HG02840 (cell line): ENCODE results near the gene ADARB1.

Experiments
- ATAC-seq: cut with Tn5 transposase; IDR thresholded peaks from one replicate; pipeline ENCODE4 v1.9.1; 2021; ENCODE audit warnings: mild to moderate bottlenecking, moderate library complexity, moderate number of reproducible peaks; ENCODE audit not compliant: unreplicated experiment, low FRiP score

Gene ADARB1

GRCh38 chr21:45220714-45221490 lies 146.5 kb downstream of the ADARB1 start:
- ATAC-seq = no peak

GRCh38 chr21:45222001-45222400 lies 147.6 kb downstream of the ADARB1 start:
- ATAC-seq = no peak

GRCh38 chr21:45223236-45224185 lies 149.1 kb downstream of the ADARB1 start:
- ATAC-seq = no peak

GRCh38 chr21:45224189-45224938 lies 150.0 kb downstream of the ADARB1 start:
- no peak for ATAC-seq

GRCh38 chr21:45225041-45225740 lies 150.8 kb downstream of the ADARB1 start:
- no peak for ATAC-seq

GRCh38 chr21:45225741-45226327 lies 151.5 kb downstream of the ADARB1 start:
- ATAC-seq = no peak

GRCh38 chr21:45226540-45227326 lies 152.4 kb downstream of the ADARB1 start:
- no peak for ATAC-seq

- ATAC-seq = no peak
These were observed 153.4 kb downstream of the ADARB1 start for GRCh38 chr21:45227735-45228134.

GRCh38 chr21:45228171-45228641 lies 153.8 kb downstream of the ADARB1 start:
- no peak for ATAC-seq

- no peak for ATAC-seq
These were observed 154.4 kb downstream of the ADARB1 start for GRCh38 chr21:45228656-45229240.

- no peak for ATAC-seq
These were observed 157.3 kb downstream of the ADARB1 start for GRCh38 chr21:45231705-45232104.

- no peak for ATAC-seq
These were observed 159.7 kb downstream of the ADARB1 start for GRCh38 chr21:45234127-45234526.

GRCh38 chr21:45234965-45235364 lies 160.6 kb downstream of the ADARB1 start:
- no peak for ATAC-seq

GRCh38 chr21:45235488-45235887 lies 161.1 kb downstream of the ADARB1 start:
- ATAC-seq = no peak

- no peak for ATAC-seq
These were observed 162.1 kb downstream of the ADARB1 start for GRCh38 chr21:45236481-45236880.

- ATAC-seq = no peak
These were observed 163.0 kb downstream of the ADARB1 start for GRCh38 chr21:45237401-45237800.

- no peak for ATAC-seq
These were observed 167.0 kb downstream of the ADARB1 start for GRCh38 chr21:45241357-45241756.

- no peak for ATAC-seq
These were observed 169.2 kb downstream of the ADARB1 start for GRCh38 chr21:45243603-45244002.
